ENCODE results near the gene TMEM161B.

Gene TMEM161B

DNA sequence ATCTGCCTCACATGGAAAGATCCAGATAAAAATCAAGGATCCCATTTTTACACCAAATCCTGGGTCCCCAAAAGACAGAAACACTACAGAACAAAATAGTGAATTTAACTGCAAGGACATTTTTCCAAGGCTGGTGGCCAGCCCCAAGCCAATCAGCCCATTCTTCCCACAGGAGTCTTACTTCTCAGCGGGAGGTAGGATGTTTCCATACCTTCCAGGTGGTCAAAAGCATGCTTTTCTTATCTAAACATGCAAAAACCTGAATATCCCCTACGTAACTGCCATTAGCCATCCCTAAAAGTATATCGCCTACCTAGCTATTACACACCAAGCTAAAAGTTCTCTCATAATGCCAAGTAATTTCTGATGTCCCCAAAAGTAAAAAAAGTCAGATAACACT, 20.6 kb downstream of the TMEM161B start:
- TF ChIP-seq TEAD4 (IDR thresholded peaks at IDR 0.05) (no peak), REST (IDR thresholded peaks at IDR 0.05; ENCODE audit: low read depth) (no peak), YY1 (IDR thresholded peaks at IDR 0.05; ENCODE audit: low read depth) (no peak), TCF12 (IDR thresholded peaks at IDR 0.05; ENCODE audit: low read depth) (no peak), EP300 (IDR thresholded peaks at IDR 0.05; ENCODE audit: borderline replicate concordance) (no peak), CEBPB (IDR thresholded peaks at IDR 0.05) (no peak), TAF1 (IDR thresholded peaks at IDR 0.05; ENCODE audit: low read depth) (no peak), RAD21 (IDR thresholded peaks at IDR 0.05; ENCODE audit: low read depth) (no peak), EGR1 (IDR thresholded peaks at IDR 0.05) (no peak), FOXM1 (IDR thresholded peaks at IDR 0.05; ENCODE audit: borderline replicate concordance, low read depth) (no peak), CREB1 (IDR thresholded peaks at IDR 0.05; ENCODE audit: low read depth) (no peak), NFIC (IDR thresholded peaks at IDR 0.05) (no peak), ZBTB7A (IDR thresholded peaks at IDR 0.05; ENCODE audit: low read depth) (no peak)
- TF ChIP-seq, protein P1, sequence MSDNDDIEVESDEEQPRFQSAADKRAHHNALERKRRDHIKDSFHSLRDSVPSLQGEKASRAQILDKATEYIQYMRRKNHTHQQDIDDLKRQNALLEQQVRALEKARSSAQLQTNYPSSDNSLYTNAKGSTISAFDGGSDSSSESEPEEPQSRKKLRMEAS (IDR thresholded peaks at IDR 0.05): no peak
- TF ChIP-seq, protein P2, sequence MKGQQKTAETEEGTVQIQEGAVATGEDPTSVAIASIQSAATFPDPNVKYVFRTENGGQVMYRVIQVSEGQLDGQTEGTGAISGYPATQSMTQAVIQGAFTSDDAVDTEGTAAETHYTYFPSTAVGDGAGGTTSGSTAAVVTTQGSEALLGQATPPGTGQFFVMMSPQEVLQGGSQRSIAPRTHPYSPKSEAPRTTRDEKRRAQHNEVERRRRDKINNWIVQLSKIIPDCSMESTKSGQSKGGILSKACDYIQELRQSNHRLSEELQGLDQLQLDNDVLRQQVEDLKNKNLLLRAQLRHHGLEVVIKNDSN (IDR thresholded peaks at IDR 0.05): no peak

DNA sequence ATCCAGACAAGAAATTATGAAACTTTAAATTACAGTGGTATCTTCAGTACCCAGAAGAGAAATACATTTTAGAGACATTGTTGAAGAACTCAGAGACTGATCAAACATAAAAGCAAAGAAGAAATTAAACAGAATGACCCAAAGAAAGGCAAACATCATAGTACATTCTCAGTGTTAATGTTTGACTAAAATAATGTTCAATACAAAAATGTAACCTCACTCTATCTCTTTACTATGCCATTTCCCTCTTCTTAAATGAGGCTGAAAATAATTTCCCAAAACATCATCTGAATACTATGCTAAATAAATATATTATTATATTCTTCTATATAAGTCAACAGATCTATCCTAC, 22.8 kb downstream of the TMEM161B start:
- no peak for TF ChIP-seq TCF12 (IDR thresholded peaks at IDR 0.05; ENCODE audit: low read depth)
- TF ChIP-seq, protein P2 (IDR thresholded peaks at IDR 0.05): no peak
- no peak for TF ChIP-seq CREB1 (IDR thresholded peaks at IDR 0.05; ENCODE audit: low read depth)
- no peak for TF ChIP-seq REST (IDR thresholded peaks at IDR 0.05; ENCODE audit: low read depth)
- no peak for TF ChIP-seq CEBPB (IDR thresholded peaks at IDR 0.05)
- TF ChIP-seq, protein P1 (IDR thresholded peaks at IDR 0.05): no peak
- no peak for TF ChIP-seq TEAD4 (IDR thresholded peaks at IDR 0.05)
- TF ChIP-seq ZBTB7A (IDR thresholded peaks at IDR 0.05; ENCODE audit: low read depth): no peak
- TF ChIP-seq RAD21 (IDR thresholded peaks at IDR 0.05; ENCODE audit: low read depth): no peak

GRCh38 chr5:88245241-88245892, 23.3 kb downstream of the TMEM161B start:
- no peak for TF ChIP-seq ZBTB7A (IDR thresholded peaks at IDR 0.05; ENCODE audit: low read depth)
- TF ChIP-seq CEBPB (IDR thresholded peaks at IDR 0.05): no peak
- no peak for TF ChIP-seq RAD21 (IDR thresholded peaks at IDR 0.05; ENCODE audit: low read depth)
- TF ChIP-seq EGR1 (IDR thresholded peaks at IDR 0.05): no peak
- TF ChIP-seq, protein P1 (IDR thresholded peaks at IDR 0.05): no peak
- TF ChIP-seq, protein P2 (IDR thresholded peaks at IDR 0.05): no peak

DNA sequence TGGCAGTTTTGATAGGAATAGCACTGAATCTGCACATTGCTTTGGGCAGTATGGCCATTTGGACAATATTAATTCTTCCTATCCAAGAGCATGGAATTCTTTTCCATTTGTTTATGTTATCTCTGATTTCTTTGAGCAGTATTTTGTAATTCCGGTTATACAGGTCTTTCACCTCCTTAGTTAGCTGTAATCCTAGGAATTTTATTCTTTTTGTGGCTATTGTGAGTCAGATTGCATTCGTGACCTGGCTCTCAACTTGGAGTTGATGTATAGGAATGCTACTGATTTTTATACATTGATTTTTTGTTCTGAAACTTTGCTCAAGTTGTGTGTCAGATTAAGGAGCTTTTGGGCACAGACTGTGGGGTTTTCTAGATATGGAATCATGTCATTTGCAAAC, 24.0 kb downstream of the TMEM161B start:
- TF ChIP-seq, protein P2 (IDR thresholded peaks at IDR 0.05): no peak
- TF ChIP-seq ZBTB7A (IDR thresholded peaks at IDR 0.05; ENCODE audit: low read depth) (no peak), TAF1 (IDR thresholded peaks at IDR 0.05; ENCODE audit: low read depth) (no peak), TEAD4 (IDR thresholded peaks at IDR 0.05) (peak; percentile 76), CEBPB (IDR thresholded peaks at IDR 0.05) (no peak), CREB1 (IDR thresholded peaks at IDR 0.05; ENCODE audit: low read depth) (no peak), TCF12 (IDR thresholded peaks at IDR 0.05; ENCODE audit: low read depth) (no peak), EGR1 (IDR thresholded peaks at IDR 0.05) (no peak; the same call in 1 of the 2 replicates), NFIC (IDR thresholded peaks at IDR 0.05) (no peak), EP300 (IDR thresholded peaks at IDR 0.05; ENCODE audit: borderline replicate concordance) (peak; percentile 34; the same call in 1 of the 2 replicates), YY1 (IDR thresholded peaks at IDR 0.05; ENCODE audit: low read depth) (no peak), REST (IDR thresholded peaks at IDR 0.05; ENCODE audit: low read depth) (no peak), FOXM1 (IDR thresholded peaks at IDR 0.05; ENCODE audit: borderline replicate concordance, low read depth) (no peak), RAD21 (IDR thresholded peaks at IDR 0.05; ENCODE audit: low read depth) (no peak)
- TF ChIP-seq, protein P1 (IDR thresholded peaks at IDR 0.05): 0 out of 2 replicates have a peak, but pooled peaks have one; percentile 27
